Measurements from ENCODE around the gene CNOT10.

GRCh38 chr3:32780071-32780734 lies 95.2 kb downstream of the CNOT10 start:
- TF ChIP-seq MAX (IDR thresholded peaks at IDR 0.05) (no peak), TAF1 (IDR thresholded peaks at IDR 0.05; ENCODE audit: low read depth) (no peak), REST (IDR thresholded peaks at IDR 0.05; ENCODE audit: low read depth) (no peak), EP300 (IDR thresholded peaks at IDR 0.05; ENCODE audit: borderline replicate concordance) (no peak), ZBTB7A (IDR thresholded peaks at IDR 0.05; ENCODE audit: low read depth) (no peak), EGR1 (IDR thresholded peaks at IDR 0.05) (no peak), FOXM1 (IDR thresholded peaks at IDR 0.05; ENCODE audit: borderline replicate concordance, low read depth) (no peak), TEAD4 (IDR thresholded peaks at IDR 0.05) (no peak), YY1 (IDR thresholded peaks at IDR 0.05; ENCODE audit: low read depth) (no peak), CEBPB (IDR thresholded peaks at IDR 0.05) (no peak)
